Esophagus muscularis mucosa (tissue), 4 donors: ENCODE results near the gene PREX1. TPM values are rescaled to one million over a fixed set of nuclear protein-coding genes. Genes with fewer than 3 reads are reported as not detected.

Experiments
- DNase-seq: peaks from one replicate; pipeline ENCODE4 v3.0.0-alpha.2; 2017; ENCODE audit errors: extremely low spot score
- H3K27ac ChIP-seq, 4 donors: fragments of 200-600 bp; sonication (generic); replicated peaks in 1 of 4; 1 replicate in 3 of 4; 2 replicates in 1 of 4; pipeline ENCODE4 v1.5.1; 2016 to 2019; ENCODE audit warnings: mild to moderate bottlenecking in 1 of 4
- H3K27me3 ChIP-seq, 4 donors: fragments of 200-600 bp; sonication (generic); one replicate each; pipeline versions ENCODE4 v1.5.1 to v1.6.0; 2016 to 2019
- H3K36me3 ChIP-seq, 4 donors: fragments of 200-600 bp; sonication (generic); one replicate each; pipeline ENCODE4 v1.5.1; 2016 to 2019
- H3K4me1 ChIP-seq, 4 donors: fragments of 200-600 bp; sonication (generic); one replicate each; pipeline ENCODE4 v1.5.1; 2016 to 2019
- H3K4me3 ChIP-seq, 4 donors: fragments of 200-600 bp; sonication (generic); 1 replicate in 2 of 4; 2 replicates in 2 of 4; pipeline ENCODE4 v1.5.1; 2016 to 2019; ENCODE audit warnings: mild to moderate bottlenecking in 4 of 4, moderate library complexity in 1 of 4
- H3K9me3 ChIP-seq, 4 donors: fragments of 200-600 bp; sonication (generic); 1 replicate in 3 of 4; 2 replicates in 1 of 4; pipeline ENCODE4 v1.5.1; 2016 to 2019
- EP300 ChIP-seq: sonication (generic); formaldehyde crosslinking; IDR thresholded peaks from one replicate; pipeline ENCODE4 v1.6.1; 2017; ENCODE audit warnings: antibody characterized with exemption
- POLR2A ChIP-seq: fragments of 450-650 bp; IDR thresholded peaks from one replicate; pipeline ENCODE4 v1.6.1; 2017; ENCODE audit warnings: antibody characterized with exemption, moderate library complexity, mild to moderate bottlenecking, low read depth
- POLR2AphosphoS5 ChIP-seq, 2 donors: sonication (generic); formaldehyde crosslinking; IDR thresholded peaks; one replicate each; pipeline ENCODE4 v1.6.1; 2017; ENCODE audit warnings: antibody characterized with exemption in 2 of 2
- WGBS: methylation state at CpG from one replicate; pipeline ENCODE4 v1.1.5; 2018; 5-methylcytosine and 5-hydroxymethylcytosine counted together
- intact Hi-C: fragments of 100-400 bp; cut with DNase I; formaldehyde crosslinking; loops from one replicate; pipeline ENCODE4 v1.15.1; 2023
- total RNA-seq, 4 donors: library from RNA; depleted of rRNA; stranded (reverse); fragments of >200 nt; gene quantifications; one replicate each; pipeline versions ENCODE4 v1.1.0 to v1.2.1, GENCODE V29; 2016
- TF ChIP-seq, protein P1 (sequence below), 3 experiments: fragments of 200-600 bp in 2 of 3; fragments of 450-650 bp in 1 of 3; sonication (generic) in 2 of 3; IDR thresholded peaks; one replicate each; pipeline ENCODE4 v1.5.1; 2017 to 2019; ENCODE audit warnings: antibody characterized with exemption in 3 of 3, mild to moderate bottlenecking in 2 of 3, moderate library complexity in 1 of 3

PREX1 gene
- total RNA-seq, 4 donors from 2014 or later = 20.8 to 37.1 (median 24.3) TPM

DNA sequence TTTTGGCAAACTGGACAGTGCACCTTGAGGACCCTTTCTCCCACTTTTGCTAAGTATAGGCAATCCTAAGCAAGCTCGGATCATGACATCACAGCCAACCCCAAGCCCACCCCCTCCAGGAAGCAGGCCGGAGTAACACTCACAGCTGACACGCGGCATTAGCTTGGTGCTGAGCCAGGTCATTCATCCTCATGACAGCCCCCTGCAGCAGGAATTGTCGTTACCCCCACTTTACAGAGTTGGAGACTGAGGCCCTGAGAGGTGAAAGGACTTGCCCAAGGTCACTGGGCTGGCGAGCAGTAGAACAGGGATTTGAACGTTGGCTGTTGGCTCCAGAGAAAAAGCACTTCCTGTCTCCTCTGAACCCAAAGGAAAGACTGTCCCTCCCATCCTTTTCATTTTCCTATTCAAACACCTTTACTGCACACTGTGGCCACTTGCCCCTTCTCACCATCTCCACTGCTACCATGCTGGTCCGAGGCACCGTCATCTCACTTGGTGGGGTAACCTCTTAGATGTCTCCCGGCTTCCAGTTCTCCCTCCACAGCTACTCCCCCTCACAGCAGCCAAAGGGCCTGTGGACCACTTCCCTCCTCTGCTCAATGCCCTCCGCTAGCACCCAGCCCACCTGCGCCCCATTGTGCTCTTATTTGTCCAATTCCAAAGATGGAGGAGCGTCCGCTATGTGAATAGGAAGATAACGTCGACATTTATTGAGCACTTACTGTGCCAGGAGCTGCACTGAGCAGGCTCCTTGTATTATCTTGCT, 84.7 kb downstream of the PREX1 start:
- Histone ChIP-seq H3K36me3 (peaks cover 0 to 49% (median 30%) of the 10 kb centered on the region in 4 donors), H3K9me3 (no peaks in the 10 kb centered on the region), H3K4me1 (peaks cover 8 to 19% (median 10%) of the 10 kb centered on the region in 4 donors), H3K4me3 (no peak overlapping the region), H3K27ac (no peak overlapping the region), H3K27me3 (peaks cover 0 to 3% (median 0%) of the 10 kb centered on the region in 4 donors)
- no peak for DNase-seq
- WGBS = 90% methylated on average over 16 of the region's 16 CpGs
- TF ChIP-seq, protein P1, sequence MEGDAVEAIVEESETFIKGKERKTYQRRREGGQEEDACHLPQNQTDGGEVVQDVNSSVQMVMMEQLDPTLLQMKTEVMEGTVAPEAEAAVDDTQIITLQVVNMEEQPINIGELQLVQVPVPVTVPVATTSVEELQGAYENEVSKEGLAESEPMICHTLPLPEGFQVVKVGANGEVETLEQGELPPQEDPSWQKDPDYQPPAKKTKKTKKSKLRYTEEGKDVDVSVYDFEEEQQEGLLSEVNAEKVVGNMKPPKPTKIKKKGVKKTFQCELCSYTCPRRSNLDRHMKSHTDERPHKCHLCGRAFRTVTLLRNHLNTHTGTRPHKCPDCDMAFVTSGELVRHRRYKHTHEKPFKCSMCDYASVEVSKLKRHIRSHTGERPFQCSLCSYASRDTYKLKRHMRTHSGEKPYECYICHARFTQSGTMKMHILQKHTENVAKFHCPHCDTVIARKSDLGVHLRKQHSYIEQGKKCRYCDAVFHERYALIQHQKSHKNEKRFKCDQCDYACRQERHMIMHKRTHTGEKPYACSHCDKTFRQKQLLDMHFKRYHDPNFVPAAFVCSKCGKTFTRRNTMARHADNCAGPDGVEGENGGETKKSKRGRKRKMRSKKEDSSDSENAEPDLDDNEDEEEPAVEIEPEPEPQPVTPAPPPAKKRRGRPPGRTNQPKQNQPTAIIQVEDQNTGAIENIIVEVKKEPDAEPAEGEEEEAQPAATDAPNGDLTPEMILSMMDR (IDR thresholded peaks at IDR 0.05) = no peak
- TF ChIP-seq POLR2A = no peak
- TF ChIP-seq POLR2AphosphoS5 (IDR thresholded peaks at IDR 0.05) = no peak
- intact Hi-C loops = no loop called here

DNA sequence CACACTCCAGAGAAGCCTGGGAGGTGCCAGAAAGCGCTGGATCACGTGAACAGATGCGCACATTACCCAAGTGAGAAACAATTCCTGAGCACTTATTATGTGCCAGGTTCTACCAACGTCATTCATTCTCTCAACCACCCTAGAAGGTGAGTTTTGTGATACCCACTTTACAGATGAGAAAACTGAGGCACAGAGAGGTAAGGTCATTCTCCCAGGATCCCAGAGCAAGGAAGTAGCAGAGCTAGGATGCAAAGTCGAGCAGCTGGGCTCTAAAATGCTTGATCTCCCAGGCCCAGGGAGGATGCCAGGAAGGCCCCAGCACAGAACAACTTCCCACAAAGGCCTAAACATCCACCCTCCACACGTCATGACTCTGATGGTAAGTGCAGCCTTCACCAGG, 85.6 kb downstream of the PREX1 start:
- Histone ChIP-seq H3K36me3 (peaks cover 0 to 48% (median 27%) of the 10 kb centered on the region in 4 donors), H3K4me3 (no peak overlapping the region), H3K27ac (no peak overlapping the region), H3K9me3 (no peaks in the 10 kb centered on the region), H3K4me1 (peaks cover 12 to 15% (median 13%) of the 10 kb centered on the region in 4 donors), H3K27me3 (peaks cover 0 to 3% (median 0%) of the 10 kb centered on the region in 4 donors)
- DNase-seq = no peak
- TF ChIP-seq EP300 = no peak
- no peak for TF ChIP-seq POLR2A
- TF ChIP-seq POLR2AphosphoS5 (IDR thresholded peaks at IDR 0.05) = no peak
- TF ChIP-seq, protein P1 (IDR thresholded peaks at IDR 0.05) = no peak
- 84% methylated on average over 6 of the region's 6 CpGs for WGBS
- intact Hi-C loops = no loop called here

DNA sequence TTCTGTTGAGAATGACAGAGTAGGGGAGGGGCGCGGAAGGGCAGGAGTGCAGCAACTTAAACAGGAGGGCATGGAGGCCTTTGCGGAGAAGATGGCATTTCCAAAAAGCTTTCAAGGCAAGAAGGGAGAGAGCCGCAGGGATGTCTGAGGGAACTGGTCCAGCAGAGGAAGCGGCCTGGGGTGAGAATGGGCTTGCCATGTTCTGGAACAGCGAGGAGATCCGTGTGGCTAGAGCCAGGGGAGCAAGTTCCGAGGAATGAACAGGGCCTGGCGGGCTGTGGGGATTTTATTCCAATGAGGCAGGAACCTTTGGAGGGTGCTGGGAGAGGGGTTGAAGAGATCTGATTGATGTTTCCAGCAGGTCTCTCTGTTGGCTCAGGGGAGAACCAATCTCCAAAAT, 86.1 kb downstream of the PREX1 start:
- no peak for TF ChIP-seq POLR2A
- TF ChIP-seq POLR2AphosphoS5 (IDR thresholded peaks at IDR 0.05) = no peak
- TF ChIP-seq EP300 = no peak
- TF ChIP-seq, protein P1 (IDR thresholded peaks at IDR 0.05) = no peak
- intact Hi-C loops = no loop called here
- no peak for DNase-seq
- Histone ChIP-seq H3K9me3 (no peaks in the 10 kb centered on the region), H3K4me3 (no peak overlapping the region), H3K27ac (no peak overlapping the region), H3K36me3 (peaks cover 0 to 47% (median 24%) of the 10 kb centered on the region in 4 donors), H3K4me1 (peaks cover 12 to 14% (median 12%) of the 10 kb centered on the region in 4 donors), H3K27me3 (peaks cover 0 to 3% (median 0%) of the 10 kb centered on the region in 4 donors)
- 96% methylated on average over 9 of the region's 9 CpGs for WGBS

- H3K27me3 ChIP-seq = peaks cover 0 to 3% (median 0%) of the 10 kb centered on the region in 4 donors
- no peak overlapping the region for H3K4me3 ChIP-seq
- peaks cover 12 to 14% (median 12%) of the 10 kb centered on the region in 4 donors for H3K4me1 ChIP-seq
- intact Hi-C loops = no loop called here
- WGBS = 82% methylated on average over 6 of the region's 6 CpGs
- no peak for TF ChIP-seq POLR2AphosphoS5 (IDR thresholded peaks at IDR 0.05)
- TF ChIP-seq, protein P1 (IDR thresholded peaks at IDR 0.05) = no peak
- no peak for DNase-seq
- H3K36me3 ChIP-seq = peaks cover 0 to 47% (median 24%) of the 10 kb centered on the region in 4 donors
- H3K9me3 ChIP-seq = no peaks in the 10 kb centered on the region
- no peak overlapping the region for H3K27ac ChIP-seq
Observed at GRCh38 chr20:48740712-48741111, 87.1 kb downstream of the PREX1 start.
